Measurements from ENCODE around the gene FAM169A. TPM values are rescaled to one million over a fixed set of nuclear protein-coding genes. Genes with fewer than 3 reads are reported as not detected.
"Not testable (repeated sequence)": the region's sequence is repeated elsewhere in the genome, so short reads cannot be mapped to it uniquely, and the experiment has no call there.

FAM169A gene
- total RNA-seq, 2 donors from 2014 or later, result 49.8 to 50.5 TPM

DNA sequence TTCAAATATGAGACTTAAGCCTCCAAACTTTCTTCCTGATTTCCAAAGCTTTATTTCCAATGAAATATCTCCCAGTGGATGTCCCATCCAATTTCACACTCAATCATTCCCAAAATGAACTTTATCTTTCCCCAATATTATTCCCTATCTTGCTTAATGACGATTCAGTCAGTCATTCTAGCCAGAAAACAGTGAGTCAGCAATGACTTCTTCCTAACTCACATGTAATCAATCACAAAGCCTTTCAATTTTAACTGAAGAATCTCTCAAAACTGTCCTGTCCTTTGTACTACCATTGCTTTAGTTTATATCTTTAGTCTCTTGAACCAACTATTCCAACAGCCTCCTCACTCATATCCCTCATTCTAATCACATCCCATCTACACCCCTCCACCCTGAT is 64.2 kb downstream of the FAM169A start:
- Histone ChIP-seq H3K36me3 (ENCODE audit: control insufficient read depth, insufficient read depth, low read length) (peaks cover 53% of the 10 kb centered on the region), H3K27me3 (ENCODE audit: control insufficient read depth, insufficient read depth, low read length, poor library complexity, severe bottlenecking) (no peaks in the 10 kb centered on the region), H3K9me3 (ENCODE audit: control insufficient read depth, low read length) (no peaks in the 10 kb centered on the region), H3K9ac (ENCODE audit: extremely low read depth, low read length, poor library complexity, severe bottlenecking) (no peak overlapping the region), H3K4me3 (ENCODE audit: low read length) (no peak overlapping the region), H3K27ac (ENCODE audit: low read depth, low read length) (no peak overlapping the region), H3K4me1 (ENCODE audit: control insufficient read depth, insufficient read depth, low read length) (no peaks in the 10 kb centered on the region)
- Mint-ChIP-seq H3K4me1 (peaks cover 14% of the 10 kb centered on the region), H3K36me3 (ENCODE audit: low read depth) (peaks cover 47% of the 10 kb centered on the region), H3K4me3 (no peak overlapping the region), H3K27me3 (ENCODE audit: insufficient read depth) (no peaks in the 10 kb centered on the region), H3K27ac (no peak overlapping the region), H3K9me3 (no peaks in the 10 kb centered on the region)
- TF ChIP-seq, protein P1, sequence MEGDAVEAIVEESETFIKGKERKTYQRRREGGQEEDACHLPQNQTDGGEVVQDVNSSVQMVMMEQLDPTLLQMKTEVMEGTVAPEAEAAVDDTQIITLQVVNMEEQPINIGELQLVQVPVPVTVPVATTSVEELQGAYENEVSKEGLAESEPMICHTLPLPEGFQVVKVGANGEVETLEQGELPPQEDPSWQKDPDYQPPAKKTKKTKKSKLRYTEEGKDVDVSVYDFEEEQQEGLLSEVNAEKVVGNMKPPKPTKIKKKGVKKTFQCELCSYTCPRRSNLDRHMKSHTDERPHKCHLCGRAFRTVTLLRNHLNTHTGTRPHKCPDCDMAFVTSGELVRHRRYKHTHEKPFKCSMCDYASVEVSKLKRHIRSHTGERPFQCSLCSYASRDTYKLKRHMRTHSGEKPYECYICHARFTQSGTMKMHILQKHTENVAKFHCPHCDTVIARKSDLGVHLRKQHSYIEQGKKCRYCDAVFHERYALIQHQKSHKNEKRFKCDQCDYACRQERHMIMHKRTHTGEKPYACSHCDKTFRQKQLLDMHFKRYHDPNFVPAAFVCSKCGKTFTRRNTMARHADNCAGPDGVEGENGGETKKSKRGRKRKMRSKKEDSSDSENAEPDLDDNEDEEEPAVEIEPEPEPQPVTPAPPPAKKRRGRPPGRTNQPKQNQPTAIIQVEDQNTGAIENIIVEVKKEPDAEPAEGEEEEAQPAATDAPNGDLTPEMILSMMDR (conservative IDR thresholded peaks at IDR 0.05), result no peak
- 85 to 91% methylated on average over 1 of the region's 1 CpG for WGBS, 2 experiments (ENCODE audit: insufficient coverage in 1 of 2, insufficient read length in 1 of 2)
- no peak for DNase-seq

DNA sequence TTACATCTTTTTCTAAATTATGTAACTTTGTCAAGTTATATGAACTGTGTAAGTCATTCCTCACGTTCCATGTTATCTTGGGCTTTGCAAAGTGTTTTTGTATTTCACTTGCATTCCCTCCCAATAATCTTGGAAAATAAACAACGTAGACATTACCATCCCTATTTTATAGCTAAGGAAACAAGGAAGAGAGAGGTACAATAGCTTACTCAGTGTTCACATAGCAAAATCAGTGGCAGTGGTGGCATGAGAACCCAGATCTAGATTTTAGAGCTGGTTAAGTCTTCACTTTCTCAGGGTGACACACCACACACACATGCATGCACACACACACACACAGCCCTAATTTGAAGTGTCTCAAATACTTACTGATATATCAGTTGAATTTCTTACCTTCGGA is 65.0 kb downstream of the FAM169A start:
- Mint-ChIP-seq H3K4me3 (no peak overlapping the region), H3K36me3 (ENCODE audit: low read depth) (peaks cover 54% of the 10 kb centered on the region), H3K4me1 (peaks cover 6% of the 10 kb centered on the region), H3K27me3 (ENCODE audit: insufficient read depth) (no peaks in the 10 kb centered on the region), H3K27ac (no peak overlapping the region), H3K9me3 (no peaks in the 10 kb centered on the region)
- Histone ChIP-seq H3K27ac (ENCODE audit: low read depth, low read length) (no peak overlapping the region), H3K4me1 (ENCODE audit: control insufficient read depth, insufficient read depth, low read length) (no peaks in the 10 kb centered on the region), H3K9me3 (ENCODE audit: control insufficient read depth, low read length) (no peaks in the 10 kb centered on the region), H3K4me3 (ENCODE audit: low read length) (no peak overlapping the region), H3K36me3 (ENCODE audit: control insufficient read depth, insufficient read depth, low read length) (peaks cover 58% of the 10 kb centered on the region), H3K27me3 (ENCODE audit: control insufficient read depth, insufficient read depth, low read length, poor library complexity, severe bottlenecking) (no peaks in the 10 kb centered on the region), H3K9ac (ENCODE audit: extremely low read depth, low read length, poor library complexity, severe bottlenecking) (no peak overlapping the region)
- TF ChIP-seq, protein P1 (conservative IDR thresholded peaks at IDR 0.05), result no peak
- WGBS, 2 experiments (ENCODE audit: insufficient coverage in 1 of 2, insufficient read length in 1 of 2), result 92 to 100% methylated on average over 1 to 3 of the region's 3 CpGs
- no peak for DNase-seq

DNA sequence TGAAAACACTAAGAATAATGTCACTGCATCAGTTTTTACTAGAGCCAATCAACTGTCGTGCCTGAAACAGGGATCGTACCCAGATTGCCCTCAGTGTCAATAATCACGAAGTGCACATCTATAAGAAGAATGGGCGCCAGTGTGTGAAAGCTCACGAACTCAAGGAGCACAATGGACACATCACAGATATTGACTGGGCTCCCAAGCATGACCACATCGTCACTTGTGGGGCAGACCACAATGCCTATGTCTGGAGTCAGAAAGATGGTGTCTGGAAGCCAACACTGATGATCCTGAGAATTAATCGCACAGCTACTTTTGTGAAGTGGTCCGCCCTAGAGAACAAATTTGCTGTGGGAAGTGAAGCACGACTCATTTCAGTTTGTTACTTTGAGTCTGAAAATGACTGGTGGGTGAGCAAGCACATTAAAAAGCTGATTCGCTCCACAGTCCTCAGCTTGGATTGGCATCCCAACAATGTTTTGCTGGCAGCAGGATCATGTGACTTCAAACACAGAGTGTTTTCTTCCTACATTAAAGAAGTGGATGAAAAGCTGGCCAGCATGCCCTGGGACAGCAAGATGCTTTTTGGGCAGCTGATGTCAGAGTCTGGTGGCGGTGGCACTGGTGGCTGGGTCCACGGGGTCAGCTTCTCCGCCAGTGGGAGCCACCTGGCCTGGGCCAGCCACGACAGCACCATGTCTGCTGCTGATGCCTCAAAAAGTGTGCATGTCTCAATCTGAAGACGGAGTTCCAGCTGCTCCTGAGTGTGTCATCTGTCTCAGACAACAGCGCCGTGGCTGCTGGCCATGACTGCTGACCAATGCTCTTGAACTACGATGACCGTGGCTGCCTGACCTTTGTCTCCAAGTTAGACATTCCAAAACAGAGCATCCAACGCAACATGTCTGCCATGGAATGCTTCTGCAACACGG is 66.9 kb downstream of the FAM169A start:
- no peaks in the 10 kb centered on the region for H3K4me1 Mint-ChIP-seq
- H3K27ac Mint-ChIP-seq, result peak overlapping the region; percentile 49
- DNase-seq, result no peak
- peaks cover 63% of the 10 kb centered on the region for H3K36me3 Mint-ChIP-seq (ENCODE audit: low read depth)
- H3K27me3 Mint-ChIP-seq (ENCODE audit: insufficient read depth), result no peaks in the 10 kb centered on the region
- Histone ChIP-seq H3K4me3 (ENCODE audit: low read length) (no peak overlapping the region), H3K9ac (ENCODE audit: extremely low read depth, low read length, poor library complexity, severe bottlenecking) (no peak overlapping the region), H3K36me3 (ENCODE audit: control insufficient read depth, insufficient read depth, low read length) (peaks cover 61% of the 10 kb centered on the region), H3K27me3 (ENCODE audit: control insufficient read depth, insufficient read depth, low read length, poor library complexity, severe bottlenecking) (no peaks in the 10 kb centered on the region), H3K4me1 (ENCODE audit: control insufficient read depth, insufficient read depth, low read length) (no peaks in the 10 kb centered on the region), H3K9me3 (ENCODE audit: control insufficient read depth, low read length) (no peaks in the 10 kb centered on the region), H3K27ac (ENCODE audit: low read depth, low read length) (no peak overlapping the region)
- H3K4me3 Mint-ChIP-seq, result no peak overlapping the region
- 94 to 96% methylated on average over 19 to 21 of the region's 21 CpGs for WGBS, 2 experiments (ENCODE audit: insufficient coverage in 1 of 2, insufficient read length in 1 of 2)
- no peaks in the 10 kb centered on the region for H3K9me3 Mint-ChIP-seq
- TF ChIP-seq, protein P1 (conservative IDR thresholded peaks at IDR 0.05), result no peak

DNA sequence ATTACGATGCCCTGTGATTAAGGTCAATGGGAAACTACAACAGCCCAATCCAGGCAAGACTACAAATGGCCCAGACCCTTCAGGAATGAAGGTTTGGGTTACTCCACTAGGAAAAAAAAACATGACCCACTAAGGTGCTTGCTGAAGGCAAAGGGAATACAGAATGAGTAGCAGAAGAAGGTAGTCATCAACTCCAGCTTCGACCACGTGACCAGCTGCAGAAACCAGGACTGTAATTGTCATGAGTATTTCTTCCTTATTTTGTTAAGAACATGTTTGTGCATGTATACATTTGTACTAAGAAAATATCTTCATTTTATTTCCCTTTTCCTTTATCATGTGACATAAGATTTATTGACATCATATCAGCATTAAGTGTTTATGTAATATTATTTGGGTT is 74.5 kb downstream of the FAM169A start:
- not testable (repeated sequence) for DNase-seq; H3K4me3 Mint-ChIP-seq; H3K9ac ChIP-seq (ENCODE audit: extremely low read depth, low read length, poor library complexity, severe bottlenecking); H3K27ac Mint-ChIP-seq; H3K4me1 Mint-ChIP-seq; H3K4me1 ChIP-seq (ENCODE audit: control insufficient read depth, insufficient read depth, low read length); H3K27me3 Mint-ChIP-seq (ENCODE audit: insufficient read depth); H3K27me3 ChIP-seq (ENCODE audit: control insufficient read depth, insufficient read depth, low read length, poor library complexity, severe bottlenecking); H3K9me3 ChIP-seq (ENCODE audit: control insufficient read depth, low read length); H3K27ac ChIP-seq (ENCODE audit: low read depth, low read length); H3K4me3 ChIP-seq (ENCODE audit: low read length)
- peaks cover 74% of the 10 kb centered on the region for H3K36me3 ChIP-seq (ENCODE audit: control insufficient read depth, insufficient read depth, low read length)
- H3K36me3 Mint-ChIP-seq (ENCODE audit: low read depth), result peaks cover 95% of the 10 kb centered on the region
- 93% methylated on average over 3 of the region's 3 CpGs; no CpG with 5 or more reads in 1 of the 2 experiments for WGBS, 2 experiments (ENCODE audit: insufficient coverage in 1 of 2, insufficient read length in 1 of 2)
- H3K9me3 Mint-ChIP-seq, result peaks cover 11% of the 10 kb centered on the region

Measured in endodermal cell (in vitro differentiated cells).